CD4-positive, alpha-beta T cell treated with Interleukin-15 for 4 hours (primary cell): Measurements from ENCODE around the gene GPN3.
"Not testable (repeated sequence)": the region's sequence is repeated elsewhere in the genome, so short reads cannot be mapped to it uniquely, and the experiment has no call there.

ENCODE experiments used
- DNase-seq: peaks from one replicate; pipeline ENCODE4 v3.0.0-alpha.2; 2020; ENCODE audit warnings: low spot score

The GPN3 gene

DNA sequence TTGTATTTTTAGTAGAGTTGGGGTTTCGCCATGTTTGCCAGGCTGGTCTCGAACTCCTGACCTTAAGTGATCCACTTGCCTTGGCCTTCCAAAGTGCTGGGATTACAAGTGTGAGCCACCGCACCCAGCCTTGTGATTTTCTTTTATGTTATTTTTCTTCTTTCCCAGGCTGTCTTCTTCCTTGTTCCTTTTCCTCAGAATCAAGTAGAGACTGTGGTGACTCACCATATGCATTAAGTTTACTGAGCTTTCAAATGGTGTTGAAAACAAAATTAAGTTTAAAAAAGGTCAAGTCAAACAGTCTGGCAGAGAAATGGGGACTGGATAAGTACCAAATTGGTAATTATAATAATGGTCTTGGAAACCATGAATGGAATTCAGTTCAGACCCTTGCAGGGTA lies 23.6 kb downstream of the GPN3 start:
- DNase-seq, result no peak

DNA sequence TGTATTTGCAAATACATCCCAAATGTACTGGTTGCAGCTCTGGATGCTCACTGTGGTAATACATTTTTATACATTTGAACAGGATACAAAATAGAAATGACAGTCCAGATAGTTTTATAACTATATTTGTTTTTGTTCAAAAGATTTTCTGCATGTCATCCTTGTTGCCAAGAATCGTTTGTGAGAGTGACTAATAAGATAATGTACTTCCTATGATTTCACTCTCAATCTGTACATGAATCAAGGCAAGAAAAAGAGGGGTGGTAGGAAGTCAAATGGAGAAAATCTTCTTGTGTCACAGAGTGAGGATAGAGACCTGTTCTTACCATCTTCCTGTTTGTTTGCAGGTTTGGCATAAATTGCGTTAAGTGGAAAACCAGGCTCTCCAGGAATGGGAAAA lies 31.8 kb downstream of the GPN3 start:
- no peak for DNase-seq

DNA sequence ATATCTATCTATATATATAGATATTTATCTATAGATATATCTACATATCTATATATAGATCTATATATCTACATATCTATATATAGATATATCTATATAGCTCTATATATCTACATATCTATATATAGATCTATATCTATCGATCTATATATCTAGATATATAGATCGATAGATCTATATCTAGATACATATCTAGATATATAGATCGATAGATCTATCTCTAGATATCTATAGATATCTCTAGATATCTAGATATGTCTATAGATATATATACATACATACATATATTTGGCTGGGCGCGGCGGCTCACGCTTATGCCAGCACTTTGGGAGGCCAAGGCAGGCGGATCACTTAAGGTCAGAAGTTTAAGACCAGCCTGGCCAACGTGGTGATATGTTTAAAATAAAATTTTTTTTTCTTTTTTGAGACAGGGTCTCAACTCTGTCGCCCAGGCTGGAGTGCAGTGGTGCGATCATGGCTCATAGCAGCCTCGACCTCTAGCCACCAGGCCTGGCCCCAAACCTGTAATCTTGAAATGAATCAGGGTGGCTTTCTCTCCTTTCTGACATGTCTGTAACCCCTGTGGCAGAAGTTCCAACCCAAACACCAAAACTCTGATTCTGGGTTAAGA lies 36.0 kb downstream of the GPN3 start:
- no peak for DNase-seq

DNA sequence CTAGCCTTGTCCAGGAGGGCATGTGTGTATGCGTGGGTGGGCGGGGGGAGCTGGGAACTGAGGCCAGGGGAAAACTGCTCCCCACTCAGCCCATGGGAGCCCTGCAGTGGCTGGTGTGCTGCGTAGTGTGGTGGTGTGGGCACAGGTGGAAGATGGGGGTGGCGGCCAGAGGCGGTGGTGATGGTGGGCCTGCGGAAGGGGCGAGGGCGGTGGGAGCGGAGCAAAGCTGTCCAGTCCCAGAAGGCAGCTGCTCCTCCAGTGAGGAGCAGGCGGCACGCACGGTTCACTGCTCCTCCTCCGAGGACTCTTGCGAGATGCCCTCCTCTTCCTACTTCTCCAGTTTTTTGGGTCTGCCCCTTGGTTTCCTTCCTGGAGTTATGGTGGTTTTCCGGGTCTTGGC lies 38.4 kb downstream of the GPN3 start:
- not testable (repeated sequence) for DNase-seq

DNA sequence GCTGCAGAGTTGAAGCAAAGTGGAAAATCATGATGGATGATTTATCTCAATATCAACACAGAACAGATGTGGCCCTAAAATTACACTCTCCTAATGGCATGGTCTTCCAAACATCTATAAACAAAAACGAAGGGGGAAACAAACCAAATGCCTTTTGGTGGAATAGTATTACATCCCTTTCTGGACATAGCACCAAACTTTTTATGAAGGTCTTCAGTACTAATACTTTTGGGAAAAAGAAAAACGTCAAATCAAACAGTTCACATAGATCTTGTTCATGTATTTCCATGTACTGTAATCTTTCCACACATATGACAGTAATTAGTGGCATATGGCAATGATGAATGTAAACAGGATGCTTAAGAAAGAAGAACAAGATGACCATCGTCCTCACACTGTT lies 41.7 kb downstream of the GPN3 start:
- DNase-seq, result no peak

DNA sequence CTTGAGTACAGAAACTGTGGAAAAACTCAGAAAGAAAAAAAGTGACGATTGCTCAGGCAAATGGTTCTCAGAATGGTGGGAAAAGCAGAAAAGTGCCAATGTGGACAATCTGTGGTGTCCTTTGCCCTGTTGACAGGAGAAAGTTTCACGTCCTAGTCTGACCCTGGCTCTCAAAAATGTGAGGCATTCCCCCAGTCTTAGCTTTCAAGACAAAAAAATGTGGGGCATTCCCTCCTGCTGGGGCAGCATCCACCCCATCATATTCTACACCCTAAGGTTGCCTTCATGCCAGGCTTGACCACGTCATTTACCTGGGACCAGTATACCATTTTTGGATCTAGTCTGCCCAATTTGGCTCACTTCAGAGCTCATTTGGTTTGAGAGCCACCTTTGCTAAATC lies 43.8 kb downstream of the GPN3 start:
- no peak for DNase-seq

DNA sequence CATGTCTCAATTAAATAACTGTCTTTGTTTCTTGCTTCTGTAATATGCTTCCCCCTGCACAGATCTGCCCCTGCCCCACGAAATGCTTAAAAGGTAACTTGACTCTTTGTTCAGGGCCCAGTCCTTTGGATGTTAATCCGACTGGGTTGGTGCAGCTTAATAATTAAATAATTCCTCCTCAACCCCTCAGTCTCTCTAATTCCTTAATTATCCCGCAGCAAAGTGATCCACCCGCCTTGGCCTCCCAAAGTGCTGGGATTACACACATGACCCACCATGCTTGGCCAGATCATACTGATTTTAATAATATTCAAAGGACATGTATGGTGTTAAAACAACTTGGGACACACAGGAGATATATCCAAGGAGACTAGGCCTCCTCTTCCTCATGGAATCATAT lies 46.4 kb downstream of the GPN3 start:
- no peak for DNase-seq

DNA sequence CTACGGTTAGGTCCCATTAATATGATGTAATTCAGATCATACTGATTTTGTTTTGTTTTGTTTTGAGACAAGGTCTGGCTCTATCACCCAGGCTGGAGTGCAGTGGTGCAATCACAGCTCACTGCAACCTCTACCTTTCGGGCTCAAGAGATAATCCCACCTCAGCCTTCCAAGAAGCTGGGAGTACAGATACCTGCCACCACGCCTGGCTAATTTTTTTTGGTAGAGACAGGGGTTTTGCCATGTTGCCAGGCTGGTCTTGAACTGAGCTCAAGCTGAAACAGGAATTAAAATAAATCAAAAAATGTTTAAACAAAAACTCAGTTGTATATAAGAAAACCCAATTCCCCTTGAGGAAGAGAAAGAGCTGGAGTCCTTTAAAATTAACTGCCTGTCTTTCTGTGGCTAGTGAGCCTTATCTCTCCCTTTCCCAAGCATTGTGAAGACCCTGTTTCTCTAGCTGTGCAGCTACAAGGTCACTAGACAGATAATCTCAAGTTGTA lies 46.8 kb downstream of the GPN3 start:
- DNase-seq, result no peak

DNA sequence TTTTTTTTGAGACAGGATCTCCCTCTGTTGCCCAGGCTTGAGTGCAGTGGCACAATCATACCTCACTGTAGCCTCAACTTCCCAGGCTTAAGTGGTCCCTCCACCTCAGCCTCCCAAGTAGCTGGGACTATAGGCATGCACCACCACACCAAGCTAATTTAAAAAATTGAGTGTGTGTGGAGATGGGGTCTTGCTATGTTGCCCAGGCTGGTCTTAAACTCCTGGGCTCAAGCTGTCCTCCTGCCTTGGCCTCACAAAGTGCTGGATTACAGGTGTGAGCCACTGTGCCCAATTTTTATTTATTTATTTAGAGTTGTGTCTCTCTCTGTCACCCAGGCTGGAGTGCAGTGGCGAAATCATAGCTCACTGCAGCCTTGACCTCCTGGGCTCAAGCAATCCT lies 47.4 kb downstream of the GPN3 start:
- not testable (repeated sequence) for DNase-seq

DNA sequence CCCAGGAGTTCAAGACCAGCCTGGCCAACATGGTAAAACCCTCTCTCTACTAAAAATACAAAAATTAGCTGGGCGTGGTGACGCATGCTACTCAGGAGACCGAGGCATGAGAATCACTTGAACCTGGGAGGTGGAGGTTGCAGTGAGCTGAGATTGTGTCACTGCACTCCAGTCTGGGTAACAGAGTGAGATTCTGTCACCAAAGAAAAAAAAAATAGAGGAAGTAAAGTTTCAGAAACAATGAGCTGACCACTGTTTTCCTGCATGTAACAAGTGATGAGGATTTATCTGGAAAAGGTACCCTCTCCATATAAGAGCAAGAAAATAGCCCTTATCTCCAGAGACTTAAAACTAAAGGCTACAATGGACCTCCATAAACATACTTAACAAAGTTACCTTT lies 50.9 kb downstream of the GPN3 start:
- DNase-seq, result not testable (repeated sequence)

DNA sequence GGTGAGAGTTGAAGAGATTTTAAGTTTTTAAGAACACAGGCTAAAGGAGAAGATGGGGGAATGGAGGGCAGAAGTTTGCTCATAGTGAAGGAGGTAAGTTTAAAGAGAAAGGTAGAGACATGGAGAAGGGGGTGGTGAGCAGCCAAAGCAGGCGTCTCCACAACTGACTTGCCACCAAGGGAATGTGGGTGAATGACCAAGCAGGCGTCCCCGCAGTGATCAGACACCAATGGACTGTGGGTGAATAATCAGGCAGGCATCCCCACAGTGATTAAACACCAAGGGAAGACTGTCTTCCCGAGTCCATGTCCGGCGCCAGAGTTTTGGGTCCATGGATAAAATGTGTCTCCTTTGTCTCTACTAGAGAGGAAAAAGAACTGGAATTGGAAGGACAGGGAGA lies 58.0 kb downstream of the GPN3 start:
- not testable (repeated sequence) for DNase-seq

DNA sequence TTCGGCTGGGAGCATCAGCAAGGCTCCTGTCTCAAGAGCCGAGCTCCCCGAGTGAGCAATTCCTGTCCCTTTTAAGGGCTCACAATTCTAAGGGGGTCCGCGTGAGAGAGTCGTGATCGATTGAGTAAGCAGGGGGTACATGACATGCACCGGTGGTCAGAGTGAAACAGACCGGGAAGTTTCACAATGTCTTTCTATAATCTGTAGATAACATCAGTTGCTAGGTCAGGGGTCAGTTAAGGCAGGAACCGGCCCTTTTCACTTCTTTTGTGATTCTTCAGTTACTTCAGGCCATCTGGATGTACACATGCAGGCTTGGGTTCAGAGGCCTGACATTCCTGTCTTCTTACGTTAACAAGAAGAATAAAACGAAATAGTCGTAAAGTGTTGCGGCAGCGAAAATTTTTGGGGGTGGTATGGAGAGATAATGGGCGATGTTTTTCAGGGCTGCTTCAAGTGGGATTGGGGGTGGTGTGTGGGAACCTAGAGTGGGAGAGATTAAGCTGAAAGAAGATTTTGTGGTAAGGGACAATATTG lies 62.9 kb downstream of the GPN3 start:
- DNase-seq, result not testable (repeated sequence)

DNA sequence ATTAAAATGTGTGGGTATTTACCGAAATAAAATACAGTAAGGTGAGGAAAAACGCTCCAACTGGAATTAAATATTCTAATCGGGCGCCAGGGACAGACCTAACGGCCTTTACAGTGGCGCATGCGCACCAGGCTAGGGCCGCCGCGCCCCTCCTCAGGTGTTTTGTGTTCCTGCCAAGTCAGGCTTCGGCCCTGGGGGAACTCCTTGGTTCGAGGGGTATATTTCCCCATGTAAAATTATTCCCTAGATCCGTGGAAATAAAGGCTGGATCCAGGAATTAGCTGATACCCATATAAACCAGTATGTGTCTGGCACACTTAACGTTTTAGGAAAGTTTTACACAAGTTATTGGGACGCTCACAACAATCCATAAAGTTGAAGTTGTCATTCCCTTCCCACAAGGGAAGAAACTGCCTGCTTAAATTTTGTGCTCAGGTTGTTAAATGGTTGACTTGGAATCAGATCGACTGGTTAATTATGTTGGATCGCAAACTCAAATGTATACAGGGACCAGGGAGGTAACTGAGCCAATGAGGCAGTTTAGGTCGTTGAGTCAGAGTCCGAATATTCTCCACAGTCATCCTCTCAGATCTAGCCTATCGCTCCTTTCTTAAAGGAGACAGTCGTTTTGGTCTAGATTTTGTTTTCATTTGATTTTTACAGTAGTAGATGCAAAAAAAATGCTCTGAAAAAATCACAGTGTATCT lies 63.9 kb downstream of the GPN3 start:
- peak; percentile 83 for DNase-seq

DNA sequence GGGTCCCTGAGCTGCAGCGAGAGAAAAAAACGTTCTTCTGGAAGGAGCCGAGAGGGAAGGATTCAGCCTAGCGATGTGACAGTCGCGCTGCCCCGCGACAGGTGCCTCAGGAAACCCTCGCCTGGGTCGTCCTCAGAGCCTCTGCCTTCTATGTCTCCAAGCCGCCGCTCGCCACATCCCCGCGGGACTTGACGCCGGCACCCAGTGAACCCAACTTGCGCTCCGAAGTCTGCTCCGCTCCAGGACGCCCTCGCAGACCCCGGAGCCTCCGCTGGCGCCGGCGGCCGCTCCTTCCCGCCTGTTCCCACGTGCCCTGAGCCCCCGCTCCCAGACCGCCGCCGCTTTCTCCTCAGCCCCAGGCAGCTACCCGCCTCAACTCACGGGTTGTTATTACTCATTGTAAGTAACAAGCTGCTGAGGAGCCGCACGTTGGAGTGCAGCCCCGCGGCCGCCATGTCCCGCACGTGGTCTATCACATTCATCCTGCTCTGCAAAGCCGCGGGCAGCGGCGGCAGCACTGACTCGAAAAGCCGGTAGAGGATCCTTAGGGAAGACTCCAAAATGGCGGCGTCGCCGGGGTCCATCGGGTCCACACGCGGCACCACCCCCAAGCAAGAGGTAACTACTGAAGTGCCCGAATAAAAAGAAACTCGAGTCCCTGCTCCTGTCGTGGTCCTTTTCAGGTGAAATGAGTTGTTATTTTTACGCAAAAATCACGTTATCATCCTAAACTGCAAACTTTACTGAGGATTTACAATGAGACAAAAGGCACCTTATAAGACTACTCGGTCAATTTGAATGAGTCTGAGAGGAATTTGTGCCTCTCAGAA lies 64.7 kb downstream of the GPN3 start, which contains the start of gene ANAPC7:
TSS of gene ANAPC7 (minus strand) at position 563 of the 830 bp plus-strand sequence. CDS start at position 482, 81 bp downstream.
- DNase-seq, result peak; percentile 88
